Thoracic aorta (tissue), 2 donors: ENCODE measurements around the gene NUB1. TPM values are rescaled to one million over a fixed set of nuclear protein-coding genes. Genes with fewer than 3 reads are reported as not detected.

Experiments used
- ATAC-seq: fragments of 150-250 bp; one replicate; pipeline ENCODE4 v1.8.0; 2017; ENCODE audit warnings: low read depth; ENCODE audit not compliant: insufficient number of reproducible peaks, low FRiP score
- DNase-seq: peaks from one replicate; pipeline ENCODE4 v3.0.0-alpha.2; 2020; ENCODE audit warnings: low spot score
- H3K27ac ChIP-seq, 2 donors: fragments of 200-600 bp; sonication (generic); 1 replicate in 1 of 2; 2 replicates in 1 of 2; pipeline ENCODE4 v1.5.1; 2016; ENCODE audit warnings: mild to moderate bottlenecking in 2 of 2, moderate library complexity in 2 of 2
- H3K27me3 ChIP-seq: fragments of 200-600 bp; sonication (generic); replicated peaks from 2 replicates; pipeline ENCODE4 v1.6.0; 2016; ENCODE audit warnings: mild to moderate bottlenecking; ENCODE audit not compliant: insufficient read depth
- H3K36me3 ChIP-seq: fragments of 200-600 bp; sonication (generic); one replicate; pipeline ENCODE4 v1.5.1; 2016
- H3K4me1 ChIP-seq, 2 donors: fragments of 200-600 bp; sonication (generic); 1 replicate in 1 of 2; 2 replicates in 1 of 2; pipeline versions ENCODE4 v1.5.1 to v1.6.0; 2016; ENCODE audit warnings: low read depth in 2 of 2, mild to moderate bottlenecking in 1 of 2; ENCODE audit not compliant: control insufficient read depth in 1 of 2
- H3K4me3 ChIP-seq: fragments of 200-600 bp; sonication (generic); 2 replicates; pipeline ENCODE4 v1.5.1; 2016; ENCODE audit warnings: mild to moderate bottlenecking
- H3K9me3 ChIP-seq: fragments of 200-600 bp; sonication (generic); 2 replicates; pipeline ENCODE4 v1.5.1; 2016
- total RNA-seq, 2 donors: library from RNA; depleted of rRNA; stranded (reverse); fragments of >200 nt; gene quantifications; one replicate each; pipeline versions ENCODE4 v1.1.0 to v1.2.3, GENCODE V29; 2016
- TF ChIP-seq, protein P1 (sequence below): fragments of 200-600 bp; sonication (generic); IDR thresholded peaks from one replicate; pipeline ENCODE4 v1.5.1; 2019; ENCODE audit warnings: antibody characterized with exemption

Gene NUB1, protein sequence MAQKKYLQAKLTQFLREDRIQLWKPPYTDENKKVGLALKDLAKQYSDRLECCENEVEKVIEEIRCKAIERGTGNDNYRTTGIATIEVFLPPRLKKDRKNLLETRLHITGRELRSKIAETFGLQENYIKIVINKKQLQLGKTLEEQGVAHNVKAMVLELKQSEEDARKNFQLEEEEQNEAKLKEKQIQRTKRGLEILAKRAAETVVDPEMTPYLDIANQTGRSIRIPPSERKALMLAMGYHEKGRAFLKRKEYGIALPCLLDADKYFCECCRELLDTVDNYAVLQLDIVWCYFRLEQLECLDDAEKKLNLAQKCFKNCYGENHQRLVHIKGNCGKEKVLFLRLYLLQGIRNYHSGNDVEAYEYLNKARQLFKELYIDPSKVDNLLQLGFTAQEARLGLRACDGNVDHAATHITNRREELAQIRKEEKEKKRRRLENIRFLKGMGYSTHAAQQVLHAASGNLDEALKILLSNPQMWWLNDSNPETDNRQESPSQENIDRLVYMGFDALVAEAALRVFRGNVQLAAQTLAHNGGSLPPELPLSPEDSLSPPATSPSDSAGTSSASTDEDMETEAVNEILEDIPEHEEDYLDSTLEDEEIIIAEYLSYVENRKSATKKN
- 10 to 100 TPM; 51.0 to 53.4 TPM for total RNA-seq

DNA sequence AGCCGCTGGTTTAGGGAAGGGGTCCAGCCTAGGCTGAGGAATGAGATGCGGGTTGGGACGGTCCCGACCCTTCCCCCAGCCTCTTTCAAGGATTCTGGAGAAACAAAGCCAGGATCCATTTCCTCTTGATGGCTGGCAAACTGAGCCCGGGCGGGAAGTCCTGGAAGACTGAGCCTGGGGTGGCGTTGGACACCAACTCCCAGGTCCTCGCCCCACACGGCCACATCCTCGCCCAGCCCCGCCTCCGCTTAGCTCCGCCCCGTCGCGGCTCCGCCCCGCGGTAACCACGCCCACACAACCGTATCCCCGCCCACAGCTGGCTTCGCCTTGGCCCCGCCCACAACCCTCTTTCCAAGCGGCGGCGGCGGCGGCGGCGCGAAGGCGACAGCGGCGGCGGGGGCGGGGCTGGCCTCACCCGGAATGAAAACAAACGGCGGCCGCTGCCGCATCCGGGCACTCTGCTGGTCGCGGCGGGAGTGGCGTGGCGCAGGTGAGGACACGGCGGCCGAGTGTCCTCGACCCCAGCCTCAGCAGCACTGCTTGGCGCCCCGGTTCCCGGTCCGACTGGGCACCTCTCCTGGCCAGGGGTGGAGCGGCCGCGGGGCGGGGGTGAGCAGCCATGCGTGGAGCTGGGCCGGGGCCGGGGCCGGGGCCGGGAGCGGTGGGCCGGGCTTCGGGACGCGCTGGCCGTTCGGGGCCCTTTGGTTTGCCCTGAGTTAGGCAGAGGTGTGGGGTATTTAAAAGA lies at the start of gene NUB1:
TSS of gene NUB1 (plus strand) at position 456 of the 745 bp plus-strand sequence. CDS start 3,538 bp downstream, outside the sequence.
- H3K27ac ChIP-seq, result peak within 1 kb of the TSS; percentile 67 to 71
- H3K4me1 ChIP-seq, result peaks cover 10 to 20% of the 10 kb centered on the region in 2 donors
- no peaks in the 10 kb centered on the region for H3K27me3 ChIP-seq
- DNase-seq (peak; percentile 69), ATAC-seq (peak; percentile 94)
- peak within 1 kb of the TSS; percentile 91 for H3K4me3 ChIP-seq
- TF ChIP-seq, protein P1, sequence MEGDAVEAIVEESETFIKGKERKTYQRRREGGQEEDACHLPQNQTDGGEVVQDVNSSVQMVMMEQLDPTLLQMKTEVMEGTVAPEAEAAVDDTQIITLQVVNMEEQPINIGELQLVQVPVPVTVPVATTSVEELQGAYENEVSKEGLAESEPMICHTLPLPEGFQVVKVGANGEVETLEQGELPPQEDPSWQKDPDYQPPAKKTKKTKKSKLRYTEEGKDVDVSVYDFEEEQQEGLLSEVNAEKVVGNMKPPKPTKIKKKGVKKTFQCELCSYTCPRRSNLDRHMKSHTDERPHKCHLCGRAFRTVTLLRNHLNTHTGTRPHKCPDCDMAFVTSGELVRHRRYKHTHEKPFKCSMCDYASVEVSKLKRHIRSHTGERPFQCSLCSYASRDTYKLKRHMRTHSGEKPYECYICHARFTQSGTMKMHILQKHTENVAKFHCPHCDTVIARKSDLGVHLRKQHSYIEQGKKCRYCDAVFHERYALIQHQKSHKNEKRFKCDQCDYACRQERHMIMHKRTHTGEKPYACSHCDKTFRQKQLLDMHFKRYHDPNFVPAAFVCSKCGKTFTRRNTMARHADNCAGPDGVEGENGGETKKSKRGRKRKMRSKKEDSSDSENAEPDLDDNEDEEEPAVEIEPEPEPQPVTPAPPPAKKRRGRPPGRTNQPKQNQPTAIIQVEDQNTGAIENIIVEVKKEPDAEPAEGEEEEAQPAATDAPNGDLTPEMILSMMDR, result no peak
- peaks cover 10% of the 10 kb centered on the region for H3K36me3 ChIP-seq
- no peaks in the 10 kb centered on the region for H3K9me3 ChIP-seq

DNA sequence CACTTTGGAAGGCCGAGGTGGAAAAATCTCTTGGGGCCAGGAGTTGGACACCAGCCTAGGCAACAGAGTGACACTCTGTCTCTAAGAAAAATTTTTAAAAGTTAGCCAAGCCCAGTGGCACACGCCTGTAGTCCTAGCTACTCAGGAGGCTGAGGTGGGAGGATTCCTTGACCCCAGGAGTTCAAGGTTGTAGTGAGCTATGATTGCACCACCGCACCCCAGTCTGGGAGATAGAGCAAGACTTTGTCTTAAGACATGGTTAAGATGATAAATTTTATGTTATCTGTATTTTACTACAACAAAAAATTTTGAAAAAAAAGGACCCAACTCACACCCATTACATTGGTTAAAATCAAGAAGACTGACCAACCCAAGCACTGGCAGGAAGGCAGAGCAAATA lies 48.8 kb upstream of the NUB1 start:
- Histone ChIP-seq H3K27me3 (no peaks in the 10 kb centered on the region), H3K4me1 (no peaks in the 10 kb centered on the region), H3K27ac (no peak overlapping the region), H3K4me3 (no peak overlapping the region), H3K36me3 (no peaks in the 10 kb centered on the region), H3K9me3 (no peaks in the 10 kb centered on the region)
- no peak for ATAC-seq
- TF ChIP-seq, protein P1, result no peak
- no peak for DNase-seq

DNA sequence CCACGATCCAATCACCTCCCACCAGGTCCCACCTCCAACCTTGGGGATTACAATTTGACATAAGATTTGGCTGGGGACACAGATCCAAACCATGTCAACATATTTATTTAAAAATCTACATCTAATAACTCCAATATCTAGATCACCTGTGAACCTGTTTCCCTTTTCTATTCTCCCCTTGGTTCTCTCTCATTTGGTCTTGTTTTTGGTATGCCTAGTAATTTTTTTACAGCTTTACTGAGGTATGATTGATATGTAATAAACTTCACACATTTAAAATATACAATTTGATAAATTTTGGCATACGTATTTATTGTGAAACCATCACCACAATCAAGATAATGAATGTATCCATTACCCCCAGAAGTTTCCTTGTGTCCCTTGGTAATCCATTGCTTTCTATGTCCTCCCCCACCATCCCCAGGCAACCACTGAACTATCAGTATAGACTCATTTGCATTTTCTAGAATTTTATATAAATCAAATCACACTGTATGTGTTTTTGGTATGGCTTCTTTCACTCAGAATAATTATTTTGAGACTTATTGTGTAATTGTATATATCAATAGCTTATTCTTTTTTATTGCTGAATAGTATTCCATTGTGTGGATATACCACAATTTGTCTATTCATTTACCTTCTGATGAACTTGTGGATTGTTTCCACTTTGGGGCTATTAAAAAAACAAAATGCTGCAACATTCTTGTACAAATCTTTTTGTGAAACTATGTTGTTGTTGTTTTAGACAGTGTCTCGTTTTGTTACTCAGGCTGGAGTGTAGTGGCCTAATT lies 45.2 kb upstream of the NUB1 start:
- ATAC-seq, result no peak
- no peak overlapping the region for H3K4me3 ChIP-seq
- no peaks in the 10 kb centered on the region for H3K27me3 ChIP-seq
- DNase-seq, result no peak
- TF ChIP-seq, protein P1, result no peak
- H3K27ac ChIP-seq, result no peak overlapping the region
- H3K36me3 ChIP-seq, result no peaks in the 10 kb centered on the region
- H3K9me3 ChIP-seq, result no peaks in the 10 kb centered on the region
- H3K4me1 ChIP-seq, result no peaks in the 10 kb centered on the region

DNA sequence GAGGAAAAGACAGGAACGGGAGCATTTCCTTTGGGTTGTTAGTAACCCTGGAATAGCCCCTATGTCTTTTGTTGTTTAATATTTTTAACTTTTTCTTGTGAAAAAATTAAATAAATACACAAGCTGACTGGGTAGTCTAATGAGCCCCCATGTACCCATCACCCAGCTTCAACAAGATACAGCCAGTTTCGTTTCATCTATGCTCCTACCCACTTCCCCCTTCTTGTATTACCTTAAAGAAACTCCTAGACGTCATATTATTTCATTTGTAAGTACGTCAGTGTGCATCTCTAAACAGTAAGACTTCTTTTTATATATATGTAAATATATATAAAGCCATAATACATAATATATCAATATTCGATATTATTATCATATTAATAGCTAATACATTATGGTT lies 42.8 kb upstream of the NUB1 start:
- TF ChIP-seq, protein P1, result no peak
- no peaks in the 10 kb centered on the region for H3K9me3 ChIP-seq
- no peaks in the 10 kb centered on the region for H3K27me3 ChIP-seq
- peaks cover 3 to 8% of the 10 kb centered on the region in 2 donors for H3K4me1 ChIP-seq
- no peaks in the 10 kb centered on the region for H3K36me3 ChIP-seq
- DNase-seq (no peak), ATAC-seq (no peak)
- H3K4me3 ChIP-seq, result no peak overlapping the region
- H3K27ac ChIP-seq, result no peak overlapping the region
